Breast epithelium (tissue), 3 donors: ENCODE results near the gene RAB33B.

Source experiments
- POLR2A ChIP-seq: fragments of 450-650 bp; IDR thresholded peaks from one replicate; pipeline ENCODE4 v1.6.1; 2016; ENCODE audit warnings: antibody characterized with exemption, mild to moderate bottlenecking, moderate library complexity
- TF ChIP-seq, protein P1 (sequence below), 3 donors: fragments of 450-650 bp; IDR thresholded peaks; one replicate each; pipeline ENCODE4 v1.5.1; 2016 to 2017; ENCODE audit warnings: antibody characterized with exemption in 3 of 3, mild to moderate bottlenecking in 3 of 3, moderate library complexity in 3 of 3

DNA sequence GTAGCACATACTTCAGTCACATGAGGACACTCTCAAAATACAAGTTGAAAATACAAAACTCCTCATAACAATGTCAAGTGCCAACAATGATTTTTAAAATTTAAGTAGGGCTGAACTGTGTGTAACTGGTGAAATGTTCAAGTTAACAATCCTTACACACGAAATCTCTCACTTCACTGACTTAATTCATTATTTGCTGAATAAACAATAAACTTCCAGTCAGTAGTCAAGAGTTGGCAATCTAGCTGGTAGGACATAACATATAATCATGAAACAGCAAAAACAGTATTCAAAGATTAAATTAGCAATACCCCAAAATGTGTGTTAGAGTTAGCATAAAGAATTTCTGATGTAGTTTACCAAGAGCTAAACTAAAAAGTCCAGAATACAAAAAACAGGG is 1.9 kb upstream of the RAB33B start:
- TF ChIP-seq, protein P1, sequence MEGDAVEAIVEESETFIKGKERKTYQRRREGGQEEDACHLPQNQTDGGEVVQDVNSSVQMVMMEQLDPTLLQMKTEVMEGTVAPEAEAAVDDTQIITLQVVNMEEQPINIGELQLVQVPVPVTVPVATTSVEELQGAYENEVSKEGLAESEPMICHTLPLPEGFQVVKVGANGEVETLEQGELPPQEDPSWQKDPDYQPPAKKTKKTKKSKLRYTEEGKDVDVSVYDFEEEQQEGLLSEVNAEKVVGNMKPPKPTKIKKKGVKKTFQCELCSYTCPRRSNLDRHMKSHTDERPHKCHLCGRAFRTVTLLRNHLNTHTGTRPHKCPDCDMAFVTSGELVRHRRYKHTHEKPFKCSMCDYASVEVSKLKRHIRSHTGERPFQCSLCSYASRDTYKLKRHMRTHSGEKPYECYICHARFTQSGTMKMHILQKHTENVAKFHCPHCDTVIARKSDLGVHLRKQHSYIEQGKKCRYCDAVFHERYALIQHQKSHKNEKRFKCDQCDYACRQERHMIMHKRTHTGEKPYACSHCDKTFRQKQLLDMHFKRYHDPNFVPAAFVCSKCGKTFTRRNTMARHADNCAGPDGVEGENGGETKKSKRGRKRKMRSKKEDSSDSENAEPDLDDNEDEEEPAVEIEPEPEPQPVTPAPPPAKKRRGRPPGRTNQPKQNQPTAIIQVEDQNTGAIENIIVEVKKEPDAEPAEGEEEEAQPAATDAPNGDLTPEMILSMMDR (IDR thresholded peaks at IDR 0.05): no peak
- no peak for TF ChIP-seq POLR2A
